IMR-90 (cell line): Measurements from ENCODE around the gene TMEM219.

Experiments used
- MAFK ChIP-seq: IDR thresholded peaks from 2 replicates; pipeline ENCODE4 v1.6.1; 2012; ENCODE audit warnings: low read depth, low read length, improper control_type of control experiment
- POLR2A ChIP-seq: IDR thresholded peaks from 2 replicates; pipeline ENCODE4 v1.6.1; 2012; ENCODE audit warnings: mild to moderate bottlenecking, low read depth, low read length
- SMC3 ChIP-seq: fragments of 150-350 bp; IDR thresholded peaks from 2 replicates; pipeline ENCODE4 v1.6.1; 2016; ENCODE audit warnings: low read depth, mild to moderate bottlenecking, antibody characterized with exemption, low read length, moderate library complexity
- TF ChIP-seq, protein P1 (sequence below): conservative IDR thresholded peaks from 2 replicates; pipeline ENCODE4 v1.5.1; 2012; ENCODE audit warnings: mild to moderate bottlenecking, low read depth, low read length, improper control_type of control experiment

DNA sequence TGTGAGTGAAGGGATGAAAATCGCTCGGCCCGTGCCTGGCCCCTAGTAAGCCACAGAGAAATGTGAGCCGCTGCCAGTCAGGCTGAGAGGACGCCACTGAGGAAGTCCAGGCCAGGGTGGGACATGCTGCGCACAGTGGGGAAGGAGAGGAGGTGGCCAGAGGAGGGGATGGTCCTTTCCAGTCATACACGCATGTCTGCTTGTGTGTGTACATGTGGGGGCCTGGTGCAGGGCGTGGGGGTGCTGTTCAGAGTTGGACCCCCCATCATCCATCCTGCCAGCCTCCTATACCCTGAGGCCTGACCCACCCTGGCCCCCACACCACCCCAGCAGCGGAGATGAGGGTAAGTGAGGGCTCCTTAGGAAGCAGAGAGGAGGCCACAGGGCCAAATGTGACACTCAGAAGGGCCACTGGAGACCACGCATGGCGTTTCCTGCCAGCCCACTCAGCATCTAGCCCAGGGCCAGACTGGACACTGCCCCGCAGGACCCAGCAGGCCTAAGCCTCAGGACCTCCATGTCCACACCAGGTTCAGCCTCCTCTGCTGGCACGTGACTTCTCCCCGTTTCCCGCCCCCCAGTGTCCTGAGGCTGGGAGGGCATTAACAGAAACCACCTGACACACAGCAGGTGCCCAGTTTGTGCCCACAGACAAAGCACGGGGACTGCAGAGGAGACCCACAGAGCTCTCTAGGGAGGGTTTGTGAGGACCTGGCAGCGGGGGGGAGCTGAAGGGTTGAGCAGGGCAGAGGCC is 42.0 kb downstream of the TMEM219 start:
- TF ChIP-seq, protein P1, sequence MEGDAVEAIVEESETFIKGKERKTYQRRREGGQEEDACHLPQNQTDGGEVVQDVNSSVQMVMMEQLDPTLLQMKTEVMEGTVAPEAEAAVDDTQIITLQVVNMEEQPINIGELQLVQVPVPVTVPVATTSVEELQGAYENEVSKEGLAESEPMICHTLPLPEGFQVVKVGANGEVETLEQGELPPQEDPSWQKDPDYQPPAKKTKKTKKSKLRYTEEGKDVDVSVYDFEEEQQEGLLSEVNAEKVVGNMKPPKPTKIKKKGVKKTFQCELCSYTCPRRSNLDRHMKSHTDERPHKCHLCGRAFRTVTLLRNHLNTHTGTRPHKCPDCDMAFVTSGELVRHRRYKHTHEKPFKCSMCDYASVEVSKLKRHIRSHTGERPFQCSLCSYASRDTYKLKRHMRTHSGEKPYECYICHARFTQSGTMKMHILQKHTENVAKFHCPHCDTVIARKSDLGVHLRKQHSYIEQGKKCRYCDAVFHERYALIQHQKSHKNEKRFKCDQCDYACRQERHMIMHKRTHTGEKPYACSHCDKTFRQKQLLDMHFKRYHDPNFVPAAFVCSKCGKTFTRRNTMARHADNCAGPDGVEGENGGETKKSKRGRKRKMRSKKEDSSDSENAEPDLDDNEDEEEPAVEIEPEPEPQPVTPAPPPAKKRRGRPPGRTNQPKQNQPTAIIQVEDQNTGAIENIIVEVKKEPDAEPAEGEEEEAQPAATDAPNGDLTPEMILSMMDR, result no peak
- no peak for TF ChIP-seq MAFK
- no peak for TF ChIP-seq POLR2A
- TF ChIP-seq SMC3, result no peak
